Osteoblast (primary cell): ENCODE results near the gene ZNF3. TPM values are rescaled to one million over a fixed set of nuclear protein-coding genes. Genes with fewer than 3 reads are reported as not detected.

ENCODE experiments used
- DNase-seq: peaks from one replicate; pipeline ENCODE4 v3.0.0; 2011; ENCODE audit warnings: low spot score, mixed read lengths; ENCODE audit not compliant: insufficient read length; ENCODE audit errors: missing footprints
- H2AFZ ChIP-seq: 2 replicates; pipeline ENCODE4 v1.6.0; 2011; ENCODE audit warnings: mild to moderate bottlenecking, low read length
- H3K27ac ChIP-seq: 2 replicates; pipeline ENCODE4 v1.5.1; 2011; ENCODE audit warnings: mild to moderate bottlenecking, low read depth, low read length, moderate library complexity
- H3K27me3 ChIP-seq: 2 replicates; pipeline ENCODE4 v1.6.0; 2012; ENCODE audit warnings: mild to moderate bottlenecking, control low read depth, inconsistent platforms, low read length, moderate library complexity; ENCODE audit not compliant: insufficient read depth
- H3K36me3 ChIP-seq: 2 replicates; pipeline ENCODE4 v1.5.1; 2011; ENCODE audit warnings: mild to moderate bottlenecking, low read length, control low read depth, moderate library complexity; ENCODE audit not compliant: insufficient read depth
- H3K4me1 ChIP-seq: 2 replicates; pipeline ENCODE4 v1.5.1; 2011; ENCODE audit warnings: mild to moderate bottlenecking, low read length, control low read depth, moderate library complexity; ENCODE audit not compliant: insufficient read depth
- H3K4me2 ChIP-seq: 2 replicates; pipeline ENCODE4 v1.6.0; 2011; ENCODE audit warnings: mild to moderate bottlenecking, low read length; ENCODE audit not compliant: insufficient read depth
- H3K4me3 ChIP-seq: fragments of 200-600 bp; sonication (generic); 3 replicates; pipeline ENCODE4 v1.5.1; 2012; ENCODE audit warnings: mild to moderate bottlenecking, low read length, inconsistent platforms; ENCODE audit not compliant: insufficient read depth
- H3K79me2 ChIP-seq: 2 replicates; pipeline ENCODE4 v1.6.0; 2012; ENCODE audit warnings: mild to moderate bottlenecking, low read length, control low read depth, inconsistent platforms; ENCODE audit not compliant: insufficient read depth
- H3K9me3 ChIP-seq: 2 replicates; pipeline ENCODE4 v1.5.1; 2011; ENCODE audit warnings: low read depth, low read length, control low read depth
- H4K20me1 ChIP-seq: 2 replicates; pipeline ENCODE4 v1.6.0; 2012; ENCODE audit warnings: mild to moderate bottlenecking, low read length, control low read depth; ENCODE audit not compliant: insufficient read depth
- CTCF ChIP-seq: IDR thresholded peaks from 2 replicates; pipeline ENCODE4 v1.5.1; 2011; ENCODE audit warnings: mild to moderate bottlenecking, low read depth, low read length, moderate library complexity; ENCODE audit errors: extremely low read depth
- total RNA-seq: library from RNA; depleted of rRNA; stranded (reverse); fragments of >200 nt; gene quantifications from 2 replicates; pipeline ENCODE4 v1.2.3, GENCODE V29; 2012

The ZNF3 gene
- total RNA-seq, 1 donor = 30.4 TPM

DNA sequence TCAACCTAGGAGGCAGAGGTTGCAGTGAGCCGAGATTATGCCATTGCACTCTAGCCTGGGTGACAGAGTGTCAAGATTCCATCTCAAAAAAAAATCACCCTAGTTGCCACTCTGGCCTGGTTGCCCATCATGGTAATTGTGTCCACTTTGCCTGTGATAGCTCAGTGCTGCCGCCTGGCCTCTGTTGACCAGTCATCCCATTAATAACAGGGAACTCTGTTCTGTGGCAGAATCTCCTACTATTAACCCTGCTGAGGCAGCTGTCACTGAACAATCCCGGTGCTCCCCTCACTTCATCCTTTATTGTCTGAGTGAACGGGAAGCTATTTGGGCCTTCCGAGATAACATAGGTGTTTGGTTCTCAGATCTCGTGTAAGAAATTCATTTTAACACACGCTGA, 14.6 kb downstream of the ZNF3 start:
- H3K36me3 ChIP-seq = peaks cover 45% of the 10 kb centered on the region
- no peak overlapping the region for H2AFZ ChIP-seq
- no peak overlapping the region for H3K4me2 ChIP-seq
- peaks cover 2% of the 10 kb centered on the region for H4K20me1 ChIP-seq
- no peaks in the 10 kb centered on the region for H3K4me1 ChIP-seq
- DNase-seq = no peak
- TF ChIP-seq CTCF = no peak
- H3K27ac ChIP-seq = no peak overlapping the region
- no peaks in the 10 kb centered on the region for H3K79me2 ChIP-seq
- no peaks in the 10 kb centered on the region for H3K27me3 ChIP-seq
- no peak overlapping the region for H3K4me3 ChIP-seq
- H3K9me3 ChIP-seq = peaks cover 29% of the 10 kb centered on the region

DNA sequence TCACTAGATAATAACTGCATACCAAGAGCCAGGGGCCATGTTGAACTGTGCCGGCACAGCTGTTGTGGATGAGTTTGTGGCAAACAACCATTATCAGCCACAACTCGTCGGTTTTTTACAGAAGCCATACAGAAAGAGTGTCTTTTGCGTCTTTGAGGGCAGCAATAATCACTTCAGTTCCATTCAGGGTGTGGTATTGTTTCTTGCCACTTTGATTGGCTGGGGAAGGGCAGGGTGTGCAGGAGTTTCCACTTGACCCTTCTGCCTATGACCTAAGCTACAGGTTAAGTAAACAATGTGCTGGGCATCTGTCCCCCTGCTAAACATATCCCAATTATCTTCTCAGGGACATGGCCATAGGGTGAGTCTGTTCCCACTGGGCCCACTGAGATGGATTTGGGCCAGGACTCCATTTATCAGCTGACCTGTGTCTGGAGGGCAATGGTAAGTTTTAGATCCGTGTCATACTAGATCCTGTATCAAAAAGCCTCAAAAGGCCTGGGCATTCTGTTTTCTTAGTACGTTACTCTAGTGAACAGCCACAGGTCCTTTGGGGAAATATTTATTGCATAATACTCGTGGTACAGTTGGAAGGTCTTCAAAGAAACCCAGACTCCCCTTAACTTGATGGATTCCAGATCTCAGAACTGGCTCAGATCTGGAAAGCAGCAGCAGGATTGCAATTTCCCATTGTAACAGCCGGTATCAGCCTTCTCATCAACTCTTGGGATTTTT, 15.9 kb downstream of the ZNF3 start:
- H3K4me2 ChIP-seq = no peak overlapping the region
- H3K9me3 ChIP-seq = peaks cover 15% of the 10 kb centered on the region
- H2AFZ ChIP-seq = no peak overlapping the region
- TF ChIP-seq CTCF = no peak
- DNase-seq = peak; percentile 51
- no peak overlapping the region for H3K4me3 ChIP-seq
- H3K36me3 ChIP-seq = peaks cover 44% of the 10 kb centered on the region
- H3K27me3 ChIP-seq = no peaks in the 10 kb centered on the region
- no peak overlapping the region for H3K27ac ChIP-seq
- H3K4me1 ChIP-seq = no peaks in the 10 kb centered on the region
- no peaks in the 10 kb centered on the region for H3K79me2 ChIP-seq
- H4K20me1 ChIP-seq = no peaks in the 10 kb centered on the region

GRCh38 chr7:100064162-100064561, 17.4 kb downstream of the ZNF3 start:
- no peak for DNase-seq
- no peak overlapping the region for H3K4me2 ChIP-seq
- no peak overlapping the region for H2AFZ ChIP-seq
- no peak overlapping the region for H3K4me3 ChIP-seq
- H3K79me2 ChIP-seq = no peaks in the 10 kb centered on the region
- peaks cover 40% of the 10 kb centered on the region for H3K36me3 ChIP-seq
- no peak overlapping the region for H3K27ac ChIP-seq
- H3K4me1 ChIP-seq = no peaks in the 10 kb centered on the region
- TF ChIP-seq CTCF = no peak
- no peaks in the 10 kb centered on the region for H3K27me3 ChIP-seq
- H4K20me1 ChIP-seq = no peaks in the 10 kb centered on the region
- peaks cover 5% of the 10 kb centered on the region for H3K9me3 ChIP-seq

DNA sequence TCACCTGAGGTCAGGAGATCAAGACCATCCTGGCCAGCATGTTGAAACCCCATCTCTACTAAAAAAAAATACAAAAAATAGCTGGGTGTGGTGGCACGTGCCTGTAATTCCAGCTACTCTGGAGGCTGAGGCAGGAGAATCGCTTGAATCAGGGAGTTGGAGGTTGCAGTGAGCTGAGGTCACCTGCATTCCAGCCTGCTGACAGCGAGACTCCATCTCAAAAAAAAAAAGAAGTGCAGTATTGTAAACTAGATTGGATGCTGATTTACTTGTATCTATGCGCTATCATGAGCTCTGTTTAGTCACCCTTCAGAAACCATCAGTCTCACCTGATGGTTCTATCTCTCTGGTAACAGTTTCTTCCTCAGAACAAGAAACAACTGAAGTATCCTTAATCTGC, 18.1 kb downstream of the ZNF3 start:
- H4K20me1 ChIP-seq = no peaks in the 10 kb centered on the region
- H3K79me2 ChIP-seq = no peaks in the 10 kb centered on the region
- no peak for DNase-seq
- no peak overlapping the region for H3K27ac ChIP-seq
- no peaks in the 10 kb centered on the region for H3K4me1 ChIP-seq
- no peaks in the 10 kb centered on the region for H3K27me3 ChIP-seq
- H3K36me3 ChIP-seq = peaks cover 48% of the 10 kb centered on the region
- TF ChIP-seq CTCF = no peak
- no peak overlapping the region for H3K4me3 ChIP-seq
- no peak overlapping the region for H2AFZ ChIP-seq
- peaks cover 5% of the 10 kb centered on the region for H3K9me3 ChIP-seq
- H3K4me2 ChIP-seq = no peak overlapping the region
